GOT3 (cell line): ENCODE measurements around the gene PPP1R3G.
"Not testable (repeated sequence)": the region's sequence is repeated elsewhere in the genome, so short reads cannot be mapped to it uniquely, and the experiment has no call there.

Source experiments
- DNase-seq: peaks from one replicate; lab custom pipeline; 2025; ENCODE audit warnings: mixed read lengths; lab: John Stamatoyannopoulos, UW

PPP1R3G gene

DNA sequence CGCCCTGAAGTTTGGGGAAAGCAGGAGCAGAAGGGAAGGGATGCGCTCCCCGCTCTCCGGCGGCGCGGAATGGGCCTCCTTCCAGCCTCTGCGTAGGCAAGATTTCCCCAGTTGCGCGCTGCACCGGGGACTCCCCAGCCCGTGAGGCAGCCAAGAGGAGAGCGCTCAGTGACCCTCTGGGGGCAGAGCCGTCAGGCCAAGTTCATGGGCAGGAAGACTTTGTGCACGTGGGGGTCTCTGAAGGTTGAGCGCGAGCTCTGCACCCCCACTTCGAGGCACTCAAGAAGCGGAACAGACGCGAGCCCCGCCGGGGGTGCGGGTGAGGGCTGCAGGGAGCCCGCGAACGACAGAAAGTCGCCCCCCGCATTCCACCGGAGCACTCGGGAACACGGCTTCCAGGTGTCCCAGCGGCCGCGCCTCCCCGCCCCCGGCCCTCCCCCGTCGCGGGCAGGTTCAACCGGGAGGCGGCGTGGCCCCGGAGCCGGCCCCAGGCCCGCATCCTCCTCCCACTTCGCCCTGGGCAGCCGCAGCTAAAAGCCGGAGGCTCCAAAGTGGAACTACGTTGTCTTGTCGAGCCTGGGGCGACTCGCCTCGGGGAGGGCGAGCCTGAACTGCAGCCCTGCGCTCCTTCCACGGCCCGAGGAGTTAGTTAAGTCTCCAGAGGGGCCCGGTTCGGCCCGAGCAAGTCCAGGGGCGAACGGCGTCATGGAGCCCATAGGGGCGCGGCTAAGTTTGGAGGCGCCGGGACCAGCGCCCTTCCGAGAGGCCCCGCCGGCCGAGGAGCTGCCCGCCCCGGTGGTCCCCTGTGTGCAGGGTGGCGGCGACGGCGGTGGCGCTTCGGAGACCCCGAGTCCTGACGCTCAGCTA is at the start of gene PPP1R3G:
Gene PPP1R3G, plus strand, starts transcription at position 561 of the 867 bp plus-strand sequence. Its CDS starts 145 bp downstream, at position 706.
- DNase-seq = peak; percentile 12

DNA sequence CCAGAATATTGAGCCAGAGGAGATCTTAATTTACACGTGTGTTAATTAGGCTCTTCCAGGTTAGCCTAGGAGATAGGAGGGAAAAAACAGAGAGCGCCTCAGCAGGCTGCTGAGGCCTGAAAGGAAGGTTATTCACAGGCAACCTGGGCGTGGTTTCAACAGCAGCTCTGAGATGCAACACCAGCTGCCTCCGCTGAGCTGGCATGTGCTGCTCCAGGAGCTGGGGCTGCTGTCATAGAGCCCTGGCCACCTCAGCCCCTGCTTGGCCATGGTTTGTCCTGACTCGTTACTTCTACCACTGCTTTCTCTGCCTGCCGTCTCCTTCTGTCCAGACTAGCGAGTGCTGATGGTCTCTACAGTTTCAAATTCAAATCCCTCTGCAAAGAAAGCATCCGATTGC is 48.9 kb upstream of the PPP1R3G start:
- no peak for DNase-seq

DNA sequence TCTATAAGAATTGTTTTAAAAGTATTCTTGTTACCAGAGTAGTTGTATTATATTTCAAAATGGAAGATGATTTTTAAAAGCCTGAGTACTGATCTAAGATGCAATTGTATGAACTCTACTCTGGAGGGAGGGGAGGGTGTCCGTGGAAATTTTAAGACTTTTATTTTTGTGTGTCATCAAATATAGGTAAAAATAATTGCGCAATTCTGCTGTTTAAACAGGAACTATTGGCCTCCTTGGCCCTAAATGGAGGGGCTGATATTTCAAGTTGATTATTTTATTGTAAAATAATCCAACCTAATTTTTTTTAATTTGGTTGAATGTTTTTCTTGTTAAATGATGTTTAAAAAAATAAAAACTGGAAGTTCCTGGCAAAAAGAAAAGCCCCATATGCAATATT is 43.2 kb upstream of the PPP1R3G start:
- DNase-seq = no peak

DNA sequence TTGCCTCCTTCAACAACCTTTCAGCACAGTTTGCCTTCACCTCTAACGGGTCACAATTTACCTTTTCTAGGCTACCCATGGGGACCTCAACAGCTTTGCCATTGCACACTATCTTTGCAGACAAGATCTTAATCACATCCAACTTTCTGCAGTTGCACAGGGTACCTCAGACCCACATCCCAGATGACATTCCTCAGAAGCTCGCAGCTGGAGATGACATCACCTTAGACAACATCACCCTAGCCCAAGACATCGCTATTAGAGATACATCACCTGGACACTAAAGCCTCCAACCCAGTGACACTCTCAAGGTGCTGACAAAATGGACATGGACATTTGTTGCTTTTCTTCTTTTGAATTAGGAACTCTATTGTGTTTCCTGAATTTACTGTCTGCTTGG is 42.7 kb upstream of the PPP1R3G start:
- DNase-seq = no peak

DNA sequence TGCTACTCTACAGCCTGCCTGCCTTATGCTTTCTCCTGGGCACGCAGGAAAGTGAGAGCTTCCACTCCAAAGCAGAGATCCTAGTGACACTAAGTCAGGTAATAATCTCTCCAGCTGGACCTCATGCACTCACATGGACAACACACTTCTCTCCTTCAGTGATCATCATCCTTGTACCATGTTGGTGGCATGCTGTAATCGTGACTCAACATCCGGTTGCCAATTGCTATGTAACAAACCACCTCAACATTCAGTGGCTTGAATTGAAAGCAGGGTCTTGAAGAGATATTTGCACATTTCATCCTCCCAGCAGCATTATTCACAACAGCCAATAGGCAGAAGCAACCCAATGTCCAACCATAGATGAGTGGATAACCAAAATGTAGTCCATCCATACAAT is 40.3 kb upstream of the PPP1R3G start:
- DNase-seq = no peak

DNA sequence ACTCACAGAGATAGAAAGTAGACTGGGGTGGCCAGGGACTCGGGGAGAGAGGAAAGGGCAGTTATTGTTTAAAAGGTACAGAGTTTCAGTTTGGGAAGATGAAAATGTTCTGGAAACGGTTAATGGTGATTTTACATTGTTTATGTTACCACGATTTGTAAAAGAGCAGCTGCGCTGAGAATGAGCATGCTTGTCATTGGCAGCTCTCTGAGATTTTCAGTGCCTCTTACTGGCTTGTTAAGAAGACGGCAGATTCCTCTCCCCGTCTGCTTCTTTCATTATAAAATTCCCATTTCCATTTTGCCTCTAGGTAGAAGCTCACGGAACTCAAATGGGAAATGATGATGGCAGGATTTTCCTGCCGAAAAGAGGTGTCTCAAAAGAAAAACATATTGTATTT is 39.7 kb upstream of the PPP1R3G start:
- DNase-seq = no peak

DNA sequence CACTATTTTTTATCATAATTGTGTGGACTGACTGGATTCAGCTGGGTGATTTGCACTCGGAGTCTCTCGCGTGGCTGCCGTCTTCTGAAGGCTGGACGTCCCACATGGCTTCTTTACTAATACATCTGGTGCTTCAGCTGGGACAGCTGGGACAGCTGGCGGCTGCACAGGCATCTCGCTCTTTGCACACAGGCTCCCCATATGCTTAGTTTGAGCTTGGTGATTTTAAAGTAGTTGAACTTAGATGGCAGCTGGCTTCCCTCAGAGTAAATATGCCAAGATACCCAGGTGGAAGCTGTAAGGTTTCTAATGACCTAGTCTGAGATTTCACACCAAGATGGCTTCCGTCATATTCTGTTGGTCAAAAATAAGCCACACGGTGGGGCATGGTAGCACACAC is 38.7 kb upstream of the PPP1R3G start:
- no peak for DNase-seq

DNA sequence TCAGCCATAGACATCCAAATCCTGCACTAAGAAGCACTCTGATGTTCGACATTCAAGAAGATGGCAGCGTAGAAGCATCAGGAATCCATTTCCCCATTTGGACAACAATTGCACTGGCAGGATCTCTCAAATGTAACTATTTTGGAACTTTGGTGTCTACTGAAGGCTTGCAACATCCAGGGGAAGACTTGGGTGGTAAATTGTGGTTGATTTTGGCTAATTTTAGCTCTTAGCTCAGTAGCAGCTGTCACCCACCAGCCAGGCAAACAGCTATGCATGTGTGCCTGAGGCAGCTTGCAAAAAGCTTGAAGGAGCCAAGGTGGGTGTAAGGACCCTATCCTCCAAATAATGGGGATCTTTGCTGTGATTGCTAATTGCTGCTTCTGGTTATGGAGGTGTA is 35.1 kb upstream of the PPP1R3G start:
- no peak for DNase-seq

DNA sequence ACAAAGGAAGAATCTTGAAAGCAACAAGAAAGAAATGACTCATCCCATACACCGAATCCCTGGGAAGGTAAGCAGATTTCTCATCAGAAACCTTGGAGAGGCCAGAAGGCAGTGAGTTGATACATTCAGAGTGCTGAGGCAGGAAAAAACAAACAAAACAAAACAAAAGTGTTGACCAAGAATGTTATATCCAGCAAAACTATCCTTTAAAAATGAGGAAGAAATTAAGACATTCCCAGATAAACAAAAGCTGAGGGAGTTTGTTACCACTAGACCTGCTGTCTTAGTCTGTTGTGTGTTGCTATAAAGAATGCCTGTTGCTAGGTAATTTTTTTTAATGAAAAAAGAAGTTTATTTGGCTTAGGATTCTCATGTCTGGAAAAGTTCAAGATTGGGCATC is 33.7 kb upstream of the PPP1R3G start:
- no peak for DNase-seq

DNA sequence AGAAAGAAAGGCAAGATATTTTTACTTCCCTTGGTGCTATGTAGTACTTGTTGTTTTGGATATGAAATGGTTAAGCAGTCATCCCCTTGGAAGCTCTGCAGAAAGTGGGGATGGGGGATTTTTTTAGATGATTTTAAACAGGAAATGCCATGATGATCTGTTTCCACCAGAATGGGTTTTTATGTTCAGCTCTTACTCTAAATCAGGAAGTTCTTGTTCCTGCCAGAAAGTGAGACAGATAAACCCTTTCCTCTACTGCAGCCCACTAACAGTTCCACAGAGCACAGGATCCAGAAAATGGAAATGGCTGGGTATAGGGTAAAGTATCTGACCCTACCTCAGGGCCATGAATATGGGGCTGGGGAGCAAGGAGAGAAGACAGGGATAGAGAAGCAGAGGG is 32.1 kb upstream of the PPP1R3G start:
- no peak for DNase-seq

DNA sequence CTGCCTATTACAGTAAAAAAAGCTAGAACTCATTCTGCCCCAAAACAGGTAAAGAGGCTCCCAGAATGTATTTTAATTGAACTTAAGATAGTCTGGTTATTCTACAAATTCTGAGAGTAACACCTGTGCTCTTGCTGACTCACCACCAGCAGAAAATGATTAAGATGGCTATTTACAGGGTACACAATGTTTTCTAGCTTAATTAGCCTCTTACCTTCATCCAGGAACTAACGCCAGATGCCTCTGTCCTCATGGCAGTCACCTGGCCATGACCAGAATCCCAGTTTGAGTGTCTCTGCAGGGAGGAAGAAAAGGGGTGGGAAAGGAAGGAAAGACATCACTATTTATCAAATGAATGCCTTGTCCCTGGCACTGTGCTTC is 31.3 kb upstream of the PPP1R3G start:
- no peak for DNase-seq

DNA sequence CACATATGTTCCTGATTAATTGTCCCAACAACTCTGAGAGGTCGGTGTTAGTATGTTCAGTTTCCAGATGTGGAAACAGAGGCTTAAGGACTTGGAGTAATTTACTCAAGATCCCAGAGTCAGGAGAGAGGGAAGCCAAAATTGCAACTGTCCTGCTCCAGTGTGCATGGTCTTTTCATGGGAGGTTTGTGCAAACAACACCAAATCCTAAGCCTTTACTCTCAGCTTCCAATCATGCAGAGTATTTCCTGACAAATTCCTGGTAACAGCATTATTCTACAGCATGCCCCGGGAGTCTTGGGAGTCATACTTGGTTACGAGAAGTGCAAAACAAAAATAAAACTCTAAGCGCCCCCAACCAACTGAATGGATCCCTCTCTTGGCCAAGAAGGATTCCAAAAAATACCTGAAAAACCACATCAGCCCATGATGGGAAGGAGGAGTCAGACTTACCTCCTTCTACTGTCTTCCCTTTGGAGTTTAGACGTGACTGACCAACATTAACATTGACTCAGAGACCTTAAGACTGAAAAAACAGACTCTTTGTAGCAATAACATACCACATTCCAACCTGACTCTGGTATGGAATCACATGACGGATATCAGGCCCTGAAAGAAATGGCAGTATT is 30.8 kb upstream of the PPP1R3G start:
- no peak for DNase-seq

DNA sequence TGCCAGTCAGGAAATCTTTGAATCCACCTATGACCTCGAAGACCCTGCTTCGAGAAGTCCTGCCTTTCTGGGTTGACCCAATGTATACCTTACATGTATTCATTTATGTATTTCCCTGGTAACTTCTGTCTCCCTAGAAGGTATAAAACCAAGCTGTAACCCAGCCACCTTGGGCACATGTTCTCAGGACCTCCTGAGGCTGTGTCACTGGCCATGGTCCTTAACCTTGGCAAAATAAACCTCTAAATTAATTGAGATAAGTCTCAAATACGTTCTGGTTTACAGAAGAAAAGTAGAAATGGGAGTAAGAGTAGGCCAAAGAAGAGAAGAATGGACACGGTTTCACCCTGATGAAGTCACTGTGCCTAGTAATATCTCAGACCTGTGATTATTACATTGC is 30.0 kb upstream of the PPP1R3G start:
- no peak for DNase-seq

DNA sequence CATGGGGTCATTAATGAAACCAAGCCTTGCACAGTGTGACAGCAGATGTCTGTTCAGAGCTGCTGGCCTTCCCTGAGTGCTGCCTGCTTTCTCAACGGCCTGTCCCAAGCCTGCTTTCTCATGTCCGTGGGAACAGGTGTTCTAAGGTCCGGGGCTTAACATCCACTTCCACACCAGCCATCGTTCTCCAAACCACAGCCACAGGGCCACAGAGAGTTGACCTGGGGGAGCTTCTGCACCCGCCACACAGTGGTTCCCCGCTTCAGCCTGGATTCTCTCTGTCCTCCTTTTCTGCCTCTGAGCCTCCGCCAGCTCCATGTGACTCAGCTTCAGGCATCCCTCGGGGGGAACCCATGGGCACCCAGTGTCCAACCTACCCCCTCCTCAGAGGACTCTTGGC is 26.9 kb upstream of the PPP1R3G start:
- no peak for DNase-seq

DNA sequence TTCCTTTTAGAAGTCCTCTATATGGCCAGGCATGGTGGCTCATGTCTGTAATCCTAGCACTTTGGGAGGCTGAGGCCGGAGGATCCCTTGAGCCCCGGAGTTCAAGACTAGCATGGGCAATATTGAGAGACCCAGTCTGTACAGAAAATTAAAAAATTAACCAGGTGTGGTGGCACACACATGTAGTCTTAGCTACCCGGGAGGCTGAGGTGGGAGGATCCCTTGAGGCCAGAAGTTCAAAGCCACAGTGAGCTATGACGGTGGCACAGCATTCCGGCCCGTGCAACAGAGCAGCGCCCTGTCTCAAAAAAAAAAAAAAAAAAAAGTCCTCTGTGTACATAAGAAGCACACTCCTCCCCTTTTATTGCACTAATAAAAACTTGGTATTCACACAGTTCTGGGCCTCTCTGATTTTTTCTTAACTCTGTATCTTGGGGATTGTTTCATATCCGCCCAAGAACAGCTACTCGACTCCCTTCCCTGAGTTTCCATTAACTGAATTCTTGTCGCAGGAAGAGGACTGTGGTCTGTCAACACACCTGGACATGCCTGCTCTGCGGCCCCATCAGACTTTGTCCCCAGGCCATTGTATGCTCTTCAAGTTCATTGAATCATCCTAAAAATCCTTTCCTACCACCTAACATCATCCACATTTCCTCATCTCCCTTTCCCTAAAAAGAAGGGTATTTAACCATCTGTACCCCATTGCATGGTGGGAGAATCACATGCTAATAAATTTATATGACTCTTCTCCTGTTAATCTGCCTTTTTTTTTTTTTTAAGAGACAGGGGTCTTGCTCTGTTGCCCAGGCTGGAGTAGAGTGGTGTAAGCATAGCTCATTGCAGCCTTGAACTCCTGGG is 25.9 kb upstream of the PPP1R3G start:
- DNase-seq = no peak

DNA sequence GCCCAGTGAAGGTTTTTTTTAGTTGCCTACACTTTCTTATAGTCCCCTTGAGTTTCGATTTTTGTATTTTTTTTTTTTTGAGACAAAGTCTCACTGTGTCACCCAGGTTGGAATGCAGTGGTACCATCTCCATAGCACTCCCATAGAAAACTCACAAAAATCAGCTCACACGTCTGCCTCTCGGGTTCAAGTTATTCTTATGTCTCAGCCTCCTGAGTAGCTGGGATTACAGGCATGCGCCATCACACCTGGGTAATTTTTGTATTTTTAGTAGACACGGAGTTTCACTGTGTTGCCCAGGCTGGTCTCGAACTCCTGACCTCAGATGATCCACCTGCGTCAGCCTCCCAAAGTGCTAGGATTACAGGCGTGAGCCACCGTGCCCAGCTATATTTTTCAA is 24.7 kb upstream of the PPP1R3G start:
- DNase-seq = not testable (repeated sequence)

DNA sequence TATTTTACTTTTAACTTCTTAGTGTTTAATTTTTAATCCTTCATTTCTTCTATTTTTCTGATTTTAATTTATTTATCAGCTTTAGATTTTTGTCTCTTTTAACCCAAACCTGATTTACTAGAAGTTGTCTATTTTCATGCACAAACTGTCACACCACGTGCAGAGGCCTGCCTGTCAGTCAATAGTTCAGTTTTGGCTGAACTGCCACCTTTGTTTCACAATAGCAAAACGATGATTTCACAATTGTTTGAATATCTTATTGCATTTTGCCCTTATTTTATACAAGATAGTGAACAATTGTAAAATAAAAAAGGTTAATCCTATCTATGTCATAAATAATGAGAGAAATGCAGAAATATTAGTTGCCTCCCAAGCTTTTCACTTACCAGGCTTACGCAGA is 24.0 kb upstream of the PPP1R3G start:
- DNase-seq = no peak

DNA sequence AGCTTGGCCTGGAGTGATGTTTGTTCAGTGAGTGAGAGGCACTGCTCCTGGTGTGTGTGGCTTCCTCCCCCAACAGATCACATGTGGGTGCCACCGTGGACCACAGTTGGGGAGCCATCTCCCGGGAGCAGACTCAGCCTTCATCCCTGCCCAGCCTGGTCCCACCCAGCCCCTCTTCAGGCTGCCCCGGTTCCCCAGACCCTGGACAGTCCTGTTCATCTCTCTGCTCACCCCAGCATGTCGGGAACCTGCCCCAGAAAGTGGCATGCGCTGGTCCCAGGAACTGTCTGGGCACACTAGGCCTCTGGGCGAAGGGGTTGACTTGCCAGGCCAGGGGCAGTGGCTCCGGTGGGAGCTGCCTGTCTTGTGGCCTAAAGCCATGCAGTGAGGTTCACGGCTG is 21.5 kb upstream of the PPP1R3G start:
- DNase-seq = no peak

DNA sequence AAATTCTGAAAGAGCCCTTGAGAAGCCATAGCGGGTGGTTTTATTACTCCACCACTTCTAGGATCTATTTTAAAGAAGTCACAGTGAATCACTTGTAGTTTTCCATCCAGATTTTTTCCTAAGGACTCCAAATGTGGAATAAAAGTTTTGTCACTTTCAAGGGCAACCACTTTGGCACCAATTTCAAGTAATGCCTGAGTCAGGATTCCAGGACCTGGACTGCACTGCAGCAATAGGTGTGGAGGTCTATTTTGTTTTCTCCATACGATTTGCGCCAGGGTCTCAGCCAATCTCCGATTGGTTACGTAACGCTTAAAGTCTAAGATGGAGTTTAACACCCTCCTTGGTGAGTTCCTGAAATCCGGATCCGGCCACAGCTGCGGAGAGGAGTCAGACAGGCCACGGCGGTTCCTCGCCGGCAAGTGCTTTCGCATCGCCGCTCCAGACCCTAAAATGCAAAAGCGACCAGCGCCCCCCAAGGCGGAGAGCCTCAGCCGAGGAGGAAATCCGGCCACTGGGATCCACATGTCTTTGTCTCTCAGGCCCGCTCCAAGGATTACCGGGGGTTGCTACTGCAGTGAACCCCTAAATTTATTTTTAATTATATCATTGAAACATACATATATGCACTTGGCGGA is 18.6 kb upstream of the PPP1R3G start:
- DNase-seq = no peak

DNA sequence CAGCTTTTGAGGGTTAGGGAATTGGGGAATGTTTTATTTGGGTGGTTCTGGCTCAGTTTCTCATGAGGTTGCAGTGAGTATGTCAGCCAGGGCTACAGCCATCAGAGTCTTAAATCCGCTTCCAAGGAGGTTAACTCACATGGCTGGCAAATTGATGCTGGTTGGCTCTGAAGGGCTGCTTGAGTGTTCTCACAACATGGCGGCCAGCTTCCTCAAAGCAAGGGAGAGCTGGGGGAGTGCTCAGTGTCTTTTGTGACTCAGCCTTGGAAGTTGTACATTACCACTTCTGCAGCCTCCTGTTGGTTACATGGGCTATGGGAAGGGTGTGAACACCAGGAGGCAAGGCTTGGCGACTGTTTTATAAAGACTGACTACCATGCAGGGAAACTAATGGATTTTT is 17.8 kb upstream of the PPP1R3G start:
- DNase-seq = no peak

DNA sequence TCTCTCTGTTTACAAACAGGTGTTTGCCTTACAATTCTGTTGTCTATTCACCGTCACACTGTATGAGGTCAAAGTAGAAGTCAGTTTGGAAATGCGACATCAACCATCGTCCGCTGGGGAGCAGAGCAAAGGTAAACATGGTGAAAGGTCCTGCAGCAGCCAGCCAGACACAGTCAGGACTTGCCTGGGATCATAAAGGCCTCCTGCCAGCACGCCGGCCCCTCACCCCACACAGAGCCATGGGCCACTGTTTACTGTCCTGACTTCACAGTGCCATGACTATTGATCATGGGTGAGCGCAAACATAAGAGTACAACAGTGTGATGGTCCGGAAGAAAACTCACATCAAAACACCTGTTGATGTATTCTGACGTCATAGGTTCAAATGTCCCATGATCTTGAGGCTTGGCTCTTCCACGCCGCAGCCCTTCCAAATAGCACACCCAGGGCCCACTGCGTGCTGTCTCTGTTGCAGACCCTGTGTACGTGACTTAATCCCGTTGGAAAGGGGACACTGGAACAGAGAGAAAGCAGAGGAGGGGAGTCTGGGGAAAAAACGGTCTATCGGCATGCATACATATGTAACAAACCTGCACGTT is 16.9 kb upstream of the PPP1R3G start:
- no peak for DNase-seq

DNA sequence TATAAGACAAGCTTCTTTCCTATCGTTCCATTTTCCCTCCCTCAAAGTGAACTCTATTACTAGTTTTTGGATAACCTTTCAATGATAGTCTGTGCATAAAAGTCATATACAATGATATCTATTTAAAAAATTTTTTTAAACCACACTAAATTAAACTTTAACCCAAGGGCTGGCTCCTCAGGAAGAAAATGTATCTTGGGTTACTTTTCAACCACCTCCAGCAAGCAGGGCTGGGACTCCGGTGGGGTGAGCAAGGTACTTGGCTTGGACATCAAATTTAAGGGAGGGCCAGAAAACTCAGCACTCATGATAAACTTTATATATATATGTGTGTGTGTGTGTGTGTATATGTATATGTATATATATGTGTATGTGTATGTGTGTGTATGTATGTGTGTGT is 13.9 kb upstream of the PPP1R3G start:
- DNase-seq = no peak
